HepG2 (cell line): ENCODE measurements around the gene SS18L1. TPM values are rescaled to one million over a fixed set of nuclear protein-coding genes. Genes with fewer than 3 reads are reported as not detected.

Experiments used
- BRD4 ChIP-seq: sonication (generic); formaldehyde crosslinking; IDR thresholded peaks from 2 replicates; pipeline ENCODE4 v1.4.0; 2020; ENCODE audit warnings: missing genetic modification reagents
- EZH2 ChIP-seq: conservative IDR thresholded peaks from 2 replicates; pipeline ENCODE4 v1.6.1; 2012; ENCODE audit warnings: mild to moderate bottlenecking, low read depth, low read length, moderate library complexity
- MAFK ChIP-seq, 2 experiments: IDR thresholded peaks in 1 of 2; conservative IDR thresholded peaks in 1 of 2; 2 replicates each; pipeline ENCODE4 v1.6.1; 2011; ENCODE audit warnings: improper control_type of control experiment in 2 of 2, low read length in 2 of 2
- NR1H2 ChIP-seq: sonication (generic); formaldehyde crosslinking; IDR thresholded peaks from 2 replicates; pipeline ENCODE4 v1.8.1; 2022; ENCODE audit warnings: low read depth, missing genetic modification reagents, borderline replicate concordance
- ZNF780A ChIP-seq: sonication (generic); formaldehyde crosslinking; IDR thresholded peaks from 2 replicates; pipeline ENCODE4 v1.8.0; 2022; ENCODE audit warnings: mild to moderate bottlenecking, missing genetic modification reagents, moderate library complexity
- ZNF790 ChIP-seq: sonication (generic); formaldehyde crosslinking; IDR thresholded peaks from 2 replicates; pipeline ENCODE4 v1.8.0; 2022; ENCODE audit warnings: missing genetic modification reagents, mild to moderate bottlenecking, borderline replicate concordance
- ZNF879 ChIP-seq: sonication (generic); formaldehyde crosslinking; IDR thresholded peaks from 2 replicates; pipeline ENCODE4 v1.8.1; 2023; ENCODE audit warnings: missing genetic modification reagents
- polyA plus RNA-seq, 8 experiments: library from polyadenylated mRNA; depleted of rRNA in 3 of 8; stranded (reverse) in 7 of 8; unstranded in 1 of 8; fragments of >200 nt; fragmentation: Illumina TruSeq in 4 of 8; extraction: Trizol in 4 of 8; gene quantifications; 2 replicates each; pipeline versions ENCODE4 v1.2.1 to v1.2.3, GENCODE V29; 2011 to 2016; ENCODE audit warnings: low read depth in 4 of 8, missing spikeins in 1 of 8, mixed read lengths in 1 of 8; ENCODE audit not compliant: insufficient read depth in 1 of 8
- total RNA-seq, 5 experiments: library from RNA; depleted of rRNA; stranded (reverse); fragments of >200 nt; fragmentation: Illumina TruSeq; extraction: Trizol; gene quantifications; 2 replicates each; pipeline ENCODE4 v1.2.3, GENCODE V29; 2016; ENCODE audit warnings: low read depth in 1 of 5
- TF ChIP-seq, protein P1 (sequence below): conservative IDR thresholded peaks from 2 replicates; pipeline ENCODE4 v1.6.1; 2018; ENCODE audit warnings: missing genetic modification reagents
- TF ChIP-seq, protein P2 (sequence below): sonication (generic); formaldehyde crosslinking; IDR thresholded peaks from 2 replicates; pipeline ENCODE4 v1.4.0; 2020; ENCODE audit warnings: missing genetic modification reagents
- TF ChIP-seq, protein P3 (sequence below): IDR thresholded peaks from 2 replicates; pipeline ENCODE4 v1.6.1; 2016; ENCODE audit warnings: missing biosample characterization, missing genetic modification reagents, low read depth
- TF ChIP-seq, protein P4 (sequence below): sonication (generic); formaldehyde crosslinking; IDR thresholded peaks from 2 replicates; pipeline ENCODE4 v1.5.1; 2020; ENCODE audit warnings: missing genetic modification reagents, mild to moderate bottlenecking, borderline replicate concordance
- TF ChIP-seq, protein P5 (sequence below): sonication (generic); formaldehyde crosslinking; IDR thresholded peaks from 2 replicates; pipeline ENCODE4 v1.4.0; 2020; ENCODE audit warnings: missing genetic modification reagents, mild to moderate bottlenecking, borderline replicate concordance

Gene SS18L1
- total and polyA plus RNA-seq, 2 of the 13 experiments (the other 11 are each of a cell fraction or from before 2014, with no cell fraction given): 17.8 to 27.6 TPM

DNA sequence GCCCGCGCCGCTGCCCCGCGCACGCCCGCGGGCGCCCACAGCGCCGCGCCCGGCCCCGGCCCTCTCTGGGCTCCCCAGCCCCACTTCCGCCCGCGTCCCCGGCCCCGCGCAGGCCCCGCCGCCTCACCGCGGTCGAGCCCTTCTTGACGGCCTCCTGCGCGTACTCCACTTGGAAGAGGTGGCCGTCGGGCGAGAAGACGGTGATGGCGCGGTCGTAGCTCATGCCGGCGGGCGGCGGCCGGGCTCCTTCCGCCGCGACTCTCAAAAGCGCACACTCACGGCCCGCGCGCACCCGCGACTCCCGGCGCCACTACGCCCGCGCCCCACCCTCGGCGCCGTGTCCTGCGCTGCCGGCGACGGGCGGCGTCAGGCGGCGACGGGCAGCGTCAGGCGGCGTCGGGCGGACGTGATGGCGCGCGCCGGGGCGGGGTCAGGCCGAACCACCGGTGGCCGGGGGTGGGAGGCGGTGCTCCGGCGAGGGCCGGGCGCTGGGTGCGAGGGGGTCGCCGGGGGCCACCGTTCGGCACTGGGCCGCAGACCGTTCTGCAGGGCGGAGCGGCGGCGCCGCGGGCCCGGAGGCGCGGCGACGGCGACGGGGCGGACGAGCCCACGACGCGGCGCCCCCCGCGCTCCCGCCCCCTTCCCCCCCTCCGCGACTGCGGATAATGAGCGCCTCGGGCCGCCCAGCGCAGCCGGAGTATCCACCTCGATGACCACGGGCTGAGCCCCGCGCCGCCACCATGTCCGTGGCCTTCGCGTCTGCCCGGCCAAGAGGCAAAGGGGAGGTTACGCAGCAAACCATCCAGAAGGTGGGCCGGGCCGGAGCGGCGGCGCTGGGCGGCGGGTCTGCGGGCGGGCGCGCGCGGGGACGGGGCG lies at the start of gene SS18L1, which contains the start of gene PSMA7 (continued):
- TF ChIP-seq, protein P1, sequence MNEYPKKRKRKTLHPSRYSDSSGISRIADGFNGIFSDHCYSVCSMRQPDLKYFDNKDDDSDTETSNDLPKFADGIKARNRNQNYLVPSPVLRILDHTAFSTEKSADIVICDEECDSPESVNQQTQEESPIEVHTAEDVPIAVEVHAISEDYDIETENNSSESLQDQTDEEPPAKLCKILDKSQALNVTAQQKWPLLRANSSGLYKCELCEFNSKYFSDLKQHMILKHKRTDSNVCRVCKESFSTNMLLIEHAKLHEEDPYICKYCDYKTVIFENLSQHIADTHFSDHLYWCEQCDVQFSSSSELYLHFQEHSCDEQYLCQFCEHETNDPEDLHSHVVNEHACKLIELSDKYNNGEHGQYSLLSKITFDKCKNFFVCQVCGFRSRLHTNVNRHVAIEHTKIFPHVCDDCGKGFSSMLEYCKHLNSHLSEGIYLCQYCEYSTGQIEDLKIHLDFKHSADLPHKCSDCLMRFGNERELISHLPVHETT (CRISPR knock-in tag): peak; percentile 84
- TF ChIP-seq BRD4 (CRISPR knock-in tag) (peak; percentile 86), ZNF780A (CRISPR knock-in tag) (no peak; the same call in 1 of the 2 replicates), NR1H2 (CRISPR knock-in tag) (no peak; the same call in 1 of the 2 replicates), MAFK (conservative IDR thresholded peaks at IDR 0.05 in 1 of 2, IDR thresholded peaks at IDR 0.05 in 1 of 2; ENCODE audit: low read length in 2 of 2) (no peak), EZH2 (no peak), ZNF790 (CRISPR knock-in tag) (peak; percentile 80; the same call in 1 of the 2 replicates), ZNF879 (CRISPR knock-in tag) (no peak)
- TF ChIP-seq, protein P2, sequence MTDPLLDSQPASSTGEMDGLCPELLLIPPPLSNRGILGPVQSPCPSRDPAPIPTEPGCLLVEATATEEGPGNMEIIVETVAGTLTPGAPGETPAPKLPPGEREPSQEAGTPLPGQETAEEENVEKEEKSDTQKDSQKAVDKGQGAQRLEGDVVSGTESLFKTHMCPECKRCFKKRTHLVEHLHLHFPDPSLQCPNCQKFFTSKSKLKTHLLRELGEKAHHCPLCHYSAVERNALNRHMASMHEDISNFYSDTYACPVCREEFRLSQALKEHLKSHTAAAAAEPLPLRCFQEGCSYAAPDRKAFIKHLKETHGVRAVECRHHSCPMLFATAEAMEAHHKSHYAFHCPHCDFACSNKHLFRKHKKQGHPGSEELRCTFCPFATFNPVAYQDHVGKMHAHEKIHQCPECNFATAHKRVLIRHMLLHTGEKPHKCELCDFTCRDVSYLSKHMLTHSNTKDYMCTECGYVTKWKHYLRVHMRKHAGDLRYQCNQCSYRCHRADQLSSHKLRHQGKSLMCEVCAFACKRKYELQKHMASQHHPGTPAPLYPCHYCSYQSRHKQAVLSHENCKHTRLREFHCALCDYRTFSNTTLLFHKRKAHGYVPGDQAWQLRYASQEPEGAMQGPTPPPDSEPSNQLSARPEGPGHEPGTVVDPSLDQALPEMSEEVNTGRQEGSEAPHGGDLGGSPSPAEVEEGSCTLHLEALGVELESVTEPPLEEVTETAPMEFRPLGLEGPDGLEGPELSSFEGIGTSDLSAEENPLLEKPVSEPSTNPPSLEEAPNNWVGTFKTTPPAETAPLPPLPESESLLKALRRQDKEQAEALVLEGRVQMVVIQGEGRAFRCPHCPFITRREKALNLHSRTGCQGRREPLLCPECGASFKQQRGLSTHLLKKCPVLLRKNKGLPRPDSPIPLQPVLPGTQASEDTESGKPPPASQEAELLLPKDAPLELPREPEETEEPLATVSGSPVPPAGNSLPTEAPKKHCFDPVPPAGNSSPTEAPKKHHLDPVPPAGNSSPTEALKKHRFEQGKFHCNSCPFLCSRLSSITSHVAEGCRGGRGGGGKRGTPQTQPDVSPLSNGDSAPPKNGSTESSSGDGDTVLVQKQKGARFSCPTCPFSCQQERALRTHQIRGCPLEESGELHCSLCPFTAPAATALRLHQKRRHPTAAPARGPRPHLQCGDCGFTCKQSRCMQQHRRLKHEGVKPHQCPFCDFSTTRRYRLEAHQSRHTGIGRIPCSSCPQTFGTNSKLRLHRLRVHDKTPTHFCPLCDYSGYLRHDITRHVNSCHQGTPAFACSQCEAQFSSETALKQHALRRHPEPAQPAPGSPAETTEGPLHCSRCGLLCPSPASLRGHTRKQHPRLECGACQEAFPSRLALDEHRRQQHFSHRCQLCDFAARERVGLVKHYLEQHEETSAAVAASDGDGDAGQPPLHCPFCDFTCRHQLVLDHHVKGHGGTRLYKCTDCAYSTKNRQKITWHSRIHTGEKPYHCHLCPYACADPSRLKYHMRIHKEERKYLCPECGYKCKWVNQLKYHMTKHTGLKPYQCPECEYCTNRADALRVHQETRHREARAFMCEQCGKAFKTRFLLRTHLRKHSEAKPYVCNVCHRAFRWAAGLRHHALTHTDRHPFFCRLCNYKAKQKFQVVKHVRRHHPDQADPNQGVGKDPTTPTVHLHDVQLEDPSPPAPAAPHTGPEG: no peak
- TF ChIP-seq, protein P3, sequence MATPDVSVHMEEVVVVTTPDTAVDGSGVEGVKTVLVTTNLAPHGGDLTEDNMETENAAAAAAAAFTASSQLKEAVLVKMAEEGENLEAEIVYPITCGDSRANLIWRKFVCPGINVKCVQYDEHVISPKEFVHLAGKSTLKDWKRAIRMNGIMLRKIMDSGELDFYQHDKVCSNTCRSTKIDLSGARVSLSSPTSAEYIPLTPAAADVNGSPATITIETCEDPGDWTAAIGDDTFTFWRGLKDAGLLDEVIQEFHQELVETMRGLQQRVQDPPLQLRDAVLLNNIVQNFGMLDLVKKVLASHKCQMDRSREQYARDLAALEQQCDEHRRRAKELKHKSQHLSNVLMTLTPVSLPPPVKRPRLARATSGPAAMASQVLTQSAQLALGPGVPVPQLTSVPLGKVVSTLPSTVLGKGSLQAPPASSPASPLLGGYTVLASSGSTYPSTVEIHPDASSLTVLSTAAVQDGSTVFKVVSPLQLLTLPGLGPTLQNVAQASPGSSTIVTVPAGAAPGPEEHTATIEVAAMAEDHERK: peak; percentile 87
- TF ChIP-seq, protein P4, sequence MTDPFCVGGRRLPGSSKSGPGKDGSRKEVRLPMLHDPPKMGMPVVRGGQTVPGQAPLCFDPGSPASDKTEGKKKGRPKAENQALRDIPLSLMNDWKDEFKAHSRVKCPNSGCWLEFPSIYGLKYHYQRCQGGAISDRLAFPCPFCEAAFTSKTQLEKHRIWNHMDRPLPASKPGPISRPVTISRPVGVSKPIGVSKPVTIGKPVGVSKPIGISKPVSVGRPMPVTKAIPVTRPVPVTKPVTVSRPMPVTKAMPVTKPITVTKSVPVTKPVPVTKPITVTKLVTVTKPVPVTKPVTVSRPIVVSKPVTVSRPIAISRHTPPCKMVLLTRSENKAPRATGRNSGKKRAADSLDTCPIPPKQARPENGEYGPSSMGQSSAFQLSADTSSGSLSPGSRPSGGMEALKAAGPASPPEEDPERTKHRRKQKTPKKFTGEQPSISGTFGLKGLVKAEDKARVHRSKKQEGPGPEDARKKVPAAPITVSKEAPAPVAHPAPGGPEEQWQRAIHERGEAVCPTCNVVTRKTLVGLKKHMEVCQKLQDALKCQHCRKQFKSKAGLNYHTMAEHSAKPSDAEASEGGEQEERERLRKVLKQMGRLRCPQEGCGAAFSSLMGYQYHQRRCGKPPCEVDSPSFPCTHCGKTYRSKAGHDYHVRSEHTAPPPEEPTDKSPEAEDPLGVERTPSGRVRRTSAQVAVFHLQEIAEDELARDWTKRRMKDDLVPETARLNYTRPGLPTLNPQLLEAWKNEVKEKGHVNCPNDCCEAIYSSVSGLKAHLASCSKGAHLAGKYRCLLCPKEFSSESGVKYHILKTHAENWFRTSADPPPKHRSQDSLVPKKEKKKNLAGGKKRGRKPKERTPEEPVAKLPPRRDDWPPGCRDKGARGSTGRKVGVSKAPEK (CRISPR knock-in tag): no peak
- TF ChIP-seq, protein P5, sequence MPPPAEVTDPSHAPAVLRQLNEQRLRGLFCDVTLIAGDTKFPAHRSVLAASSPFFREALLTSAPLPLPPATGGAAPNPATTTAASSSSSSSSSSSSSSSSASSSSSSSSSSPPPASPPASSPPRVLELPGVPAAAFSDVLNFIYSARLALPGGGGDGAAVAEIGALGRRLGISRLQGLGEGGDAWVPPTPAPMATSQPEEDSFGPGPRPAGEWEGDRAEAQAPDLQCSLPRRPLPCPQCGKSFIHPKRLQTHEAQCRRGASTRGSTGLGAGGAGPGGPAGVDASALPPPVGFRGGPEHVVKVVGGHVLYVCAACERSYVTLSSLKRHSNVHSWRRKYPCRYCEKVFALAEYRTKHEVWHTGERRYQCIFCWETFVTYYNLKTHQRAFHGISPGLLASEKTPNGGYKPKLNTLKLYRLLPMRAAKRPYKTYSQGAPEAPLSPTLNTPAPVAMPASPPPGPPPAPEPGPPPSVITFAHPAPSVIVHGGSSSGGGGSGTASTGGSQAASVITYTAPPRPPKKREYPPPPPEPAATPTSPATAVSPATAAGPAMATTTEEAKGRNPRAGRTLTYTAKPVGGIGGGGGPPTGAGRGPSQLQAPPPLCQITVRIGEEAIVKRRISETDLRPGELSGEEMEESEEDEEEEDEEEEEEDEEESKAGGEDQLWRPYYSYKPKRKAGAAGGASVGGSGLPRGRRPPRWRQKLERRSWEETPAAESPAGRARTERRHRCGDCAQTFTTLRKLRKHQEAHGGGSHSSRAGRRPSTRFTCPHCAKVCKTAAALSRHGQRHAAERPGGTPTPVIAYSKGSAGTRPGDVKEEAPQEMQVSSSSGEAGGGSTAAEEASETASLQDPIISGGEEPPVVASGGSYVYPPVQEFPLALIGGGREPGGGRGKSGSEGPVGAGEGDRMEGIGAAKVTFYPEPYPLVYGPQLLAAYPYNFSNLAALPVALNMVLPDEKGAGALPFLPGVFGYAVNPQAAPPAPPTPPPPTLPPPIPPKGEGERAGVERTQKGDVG (CRISPR knock-in tag): no peak
